ENCODE data around the gene C20orf202.

C20orf202 gene

GRCh38 chr20:1202762-1203504, at the start of gene C20orf202:
Gene C20orf202 (plus strand): TSS chr20:1203454. CDS start chr20:1203586, 132 bp downstream.
- no peak for DNase-seq

GRCh38 chr20:1154226-1154625, 49.0 kb upstream of the C20orf202 start:
- DNase-seq: no peak

DNA sequence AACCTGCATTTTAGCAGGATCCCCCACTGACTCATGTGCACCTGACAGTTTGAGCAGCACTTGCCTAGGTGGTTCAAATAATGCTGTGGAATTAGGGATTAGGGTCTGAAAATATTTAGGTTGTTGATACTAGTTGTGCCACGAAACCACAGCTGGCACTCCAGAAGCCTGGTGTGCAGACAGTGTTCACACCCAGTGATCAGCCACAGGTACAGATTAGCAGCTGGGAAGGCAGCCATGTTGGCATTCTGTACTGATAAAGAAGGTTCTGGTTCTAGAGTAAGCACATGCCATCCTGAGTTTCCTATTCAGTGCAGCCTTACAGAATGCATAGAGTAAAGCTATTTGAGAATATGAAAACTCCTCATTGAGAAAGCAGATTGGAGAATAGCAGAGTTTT, 48.6 kb upstream of the C20orf202 start:
- no peak for DNase-seq

DNA sequence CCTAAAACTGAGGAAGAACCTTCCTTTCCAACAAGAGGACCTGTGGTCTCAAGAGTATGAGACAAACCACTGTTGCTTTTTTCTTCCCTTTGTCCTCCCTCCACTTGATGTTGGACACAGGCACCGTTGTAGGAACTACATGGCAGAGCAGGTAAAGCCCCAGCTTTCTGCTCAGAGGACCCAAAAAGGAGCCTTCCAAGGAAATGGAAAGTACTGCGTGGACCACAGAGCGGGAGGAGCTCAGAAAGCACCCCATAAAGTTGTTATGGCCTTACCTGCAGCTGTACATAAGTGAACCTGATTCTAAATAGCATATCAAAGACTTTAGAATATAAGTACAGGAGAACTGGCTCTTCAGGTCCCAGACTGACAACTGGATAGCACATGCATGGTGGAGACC, 47.9 kb upstream of the C20orf202 start:
- no peak for DNase-seq

- DNase-seq: no peak
These were observed 42.8 kb upstream of the C20orf202 start for GRCh38 chr20:1160496-1160895.

- no peak for DNase-seq
These were observed 42.3 kb upstream of the C20orf202 start for GRCh38 chr20:1160991-1161390.

DNA sequence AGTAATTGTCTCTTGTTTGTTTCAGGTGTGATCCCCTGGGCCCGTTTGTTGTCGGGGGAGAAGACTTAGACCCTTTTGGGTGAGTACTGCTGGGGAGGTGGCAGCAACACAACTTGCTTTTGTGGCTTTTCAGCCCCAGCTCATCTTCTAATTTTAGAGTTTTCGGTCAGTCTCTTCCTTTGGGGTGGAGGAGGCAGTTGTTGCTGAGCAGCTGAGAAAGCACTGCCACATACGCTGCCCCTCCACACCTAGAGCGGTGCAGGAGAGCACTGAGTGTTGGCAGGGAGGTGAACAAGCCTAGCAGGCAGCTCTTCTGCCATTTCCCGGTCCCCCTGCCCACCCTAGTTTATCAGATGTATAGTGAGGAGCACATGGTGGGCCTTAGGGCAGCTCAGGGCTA, 40.1 kb upstream of the C20orf202 start:
- no peak for DNase-seq

- DNase-seq: no peak
These were observed 39.6 kb upstream of the C20orf202 start for GRCh38 chr20:1163653-1164052.

DNA sequence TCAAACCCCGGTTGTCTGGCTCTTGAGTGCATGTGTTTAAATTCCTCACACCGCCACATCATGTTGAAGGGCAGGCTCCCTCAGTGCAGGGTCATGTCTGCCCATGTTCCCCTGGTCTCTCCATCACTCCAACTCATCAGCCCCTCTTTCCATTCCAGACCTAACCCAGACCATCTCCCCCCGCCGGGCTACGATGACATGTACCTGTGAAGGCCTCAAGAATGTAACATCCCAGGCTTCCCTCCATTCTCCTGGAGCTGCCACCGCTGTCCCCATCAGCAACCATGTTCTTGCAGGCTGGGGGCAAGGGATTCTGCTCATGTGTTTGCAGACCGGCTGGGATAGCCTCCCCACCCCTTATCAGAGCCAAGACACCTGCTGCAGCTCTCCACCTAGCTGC, 38.4 kb upstream of the C20orf202 start:
- no peak for DNase-seq

- DNase-seq: no peak
These were observed 37.7 kb upstream of the C20orf202 start for GRCh38 chr20:1165521-1165920.

DNA sequence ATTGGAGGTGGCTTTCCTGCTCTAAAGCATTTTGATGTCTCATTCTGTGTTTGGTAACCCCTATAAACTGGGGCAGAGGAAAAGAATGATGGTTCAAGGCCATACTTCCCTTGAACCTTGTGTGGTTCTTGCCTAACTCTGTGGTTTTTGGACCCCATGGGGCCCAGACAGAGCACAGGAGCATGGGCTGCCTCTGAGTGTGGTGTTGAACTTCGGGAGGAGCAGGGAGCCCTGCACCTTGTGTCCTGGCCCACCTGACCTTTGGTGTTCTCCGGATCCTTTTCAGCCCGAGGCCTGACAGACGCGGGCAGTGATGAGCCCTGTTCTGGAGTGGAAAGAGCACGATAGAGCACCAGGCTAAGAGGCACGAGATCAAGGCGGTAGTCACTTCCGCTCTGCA, 37.3 kb upstream of the C20orf202 start:
- DNase-seq: no peak

DNA sequence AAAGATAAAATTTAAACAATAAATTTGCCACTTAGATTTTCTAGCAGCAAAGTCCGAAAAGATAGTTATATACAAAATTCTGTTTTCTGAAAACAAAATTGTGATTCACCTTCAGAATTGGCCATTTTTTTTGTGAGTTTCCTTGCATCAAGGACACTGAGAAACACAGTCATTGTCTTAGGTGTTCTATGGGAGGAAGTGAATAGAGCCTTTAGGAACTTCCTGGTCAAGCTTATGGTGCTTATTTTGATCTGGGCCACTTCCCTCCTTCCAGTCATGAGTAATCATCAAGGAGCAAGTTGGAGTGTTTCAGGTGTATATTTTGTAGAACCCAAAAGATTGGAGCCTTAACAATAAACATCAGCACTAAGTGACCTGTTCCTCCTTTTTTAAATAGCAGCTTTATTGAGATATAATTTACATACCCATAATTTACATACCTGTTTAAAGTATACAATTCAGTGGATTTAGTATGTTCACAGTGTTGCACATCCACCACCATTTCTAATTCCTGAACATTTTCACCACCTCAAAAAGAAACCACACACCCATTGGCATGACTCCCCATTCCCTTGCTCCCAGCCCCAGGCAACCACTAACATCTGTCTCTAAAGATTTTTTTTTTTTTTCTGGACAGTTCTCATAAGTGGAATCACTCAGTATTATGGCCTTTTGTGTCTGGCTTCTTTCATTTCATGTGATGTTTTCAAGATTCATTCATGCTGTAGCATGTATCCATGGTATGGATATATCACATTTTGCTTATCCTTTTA, 36.1 kb upstream of the C20orf202 start:
- no peak for DNase-seq

- DNase-seq: no peak
These were observed 34.0 kb upstream of the C20orf202 start for GRCh38 chr20:1169224-1169623.

DNA sequence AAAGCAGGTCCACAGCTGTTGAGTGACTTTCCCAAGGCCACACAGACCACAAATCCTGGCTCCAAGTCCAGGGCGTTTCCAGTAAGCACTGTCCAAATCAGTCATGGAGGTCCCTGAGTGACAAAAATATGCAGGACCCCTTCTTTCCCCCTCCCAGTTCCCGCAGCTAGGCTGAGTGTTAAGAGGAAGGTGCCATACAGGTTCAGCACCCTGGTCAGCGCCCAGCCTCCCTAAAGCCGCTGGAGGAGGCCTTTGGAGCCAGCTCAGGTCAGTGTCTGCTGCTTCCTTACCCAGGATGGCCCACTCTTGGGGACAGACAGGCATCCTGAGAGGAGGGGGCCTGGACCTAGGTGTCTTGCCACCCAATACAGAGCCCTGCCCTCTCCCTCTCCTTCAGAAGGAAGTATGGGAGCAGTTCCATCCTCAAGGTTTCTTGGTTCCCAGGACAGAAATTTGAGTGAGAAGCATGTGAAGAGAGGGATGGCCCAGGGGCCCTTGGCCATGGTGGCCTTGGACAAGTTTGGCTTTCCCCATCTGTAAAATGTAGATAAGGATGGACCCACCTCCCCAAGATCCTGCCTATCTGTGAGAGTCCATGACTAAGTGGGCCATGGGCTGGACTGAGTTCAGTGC, 31.7 kb upstream of the C20orf202 start:
- DNase-seq: no peak

GRCh38 chr20:1173698-1174097, 29.6 kb upstream of the C20orf202 start:
- no peak for DNase-seq

- DNase-seq: no peak
These were observed 28.5 kb upstream of the C20orf202 start for GRCh38 chr20:1174787-1175186.

DNA sequence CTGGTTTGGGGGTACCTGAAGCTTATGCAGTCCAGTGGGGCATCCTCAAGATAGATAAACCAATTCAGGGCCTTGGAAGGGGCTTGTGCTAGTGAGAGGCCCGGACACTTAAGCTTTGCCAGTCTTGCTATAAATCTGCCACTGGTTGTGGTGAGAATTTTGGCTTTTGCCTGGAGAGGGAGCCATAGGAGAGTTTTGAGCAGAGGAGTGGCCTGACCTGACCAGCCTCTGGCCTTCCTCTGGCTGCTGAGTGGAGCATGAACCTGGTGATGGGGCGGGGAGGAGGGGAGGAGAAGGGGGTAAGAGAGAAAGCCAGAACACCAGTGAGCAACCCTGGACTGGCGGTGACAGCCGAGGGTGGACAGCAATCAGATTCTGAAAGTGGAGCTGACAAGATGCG, 25.6 kb upstream of the C20orf202 start:
- DNase-seq: no peak

- DNase-seq: no peak
These were observed 25.2 kb upstream of the C20orf202 start for GRCh38 chr20:1178103-1178502.

- DNase-seq: no peak
These were observed 24.6 kb upstream of the C20orf202 start for GRCh38 chr20:1178623-1179022.

GRCh38 chr20:1180949-1181348, 22.3 kb upstream of the C20orf202 start:
- no peak for DNase-seq

- no peak for DNase-seq
These were observed 21.1 kb upstream of the C20orf202 start for GRCh38 chr20:1182106-1182505.

DNA sequence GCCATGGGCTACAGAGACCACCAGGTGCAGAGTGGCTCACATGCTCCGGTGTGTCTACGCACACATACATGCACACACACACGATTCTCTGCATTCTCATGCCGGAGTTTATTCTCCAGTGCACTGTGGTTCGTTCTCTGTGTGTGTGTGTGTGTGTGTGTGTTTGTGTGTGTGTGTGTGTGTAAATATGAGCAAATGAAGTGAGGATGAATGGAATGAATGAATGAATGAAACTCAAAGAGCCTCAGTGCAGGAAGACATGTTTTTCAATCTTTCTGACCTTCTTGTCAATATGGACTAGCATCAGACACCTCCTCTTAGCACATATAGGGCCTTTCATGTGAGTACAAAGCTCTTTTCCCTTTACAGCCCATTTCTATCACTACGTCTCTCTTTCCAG, 20.1 kb upstream of the C20orf202 start:
- no peak for DNase-seq

- DNase-seq: no peak
These were observed 19.0 kb upstream of the C20orf202 start for GRCh38 chr20:1184260-1184637.
